Thyroid gland (tissue), 4 donors: Measurements from ENCODE around the gene DNAAF2.

Source experiments
- POLR2A ChIP-seq, 2 donors: fragments of 450-650 bp; IDR thresholded peaks; one replicate each; pipeline ENCODE4 v1.6.1; 2017; ENCODE audit warnings: antibody characterized with exemption in 2 of 2, mild to moderate bottlenecking in 2 of 2, moderate library complexity in 1 of 2
- TF ChIP-seq, protein P1 (sequence below), 6 experiments: fragments of 200-600 bp in 3 of 6; fragments of 450-650 bp in 3 of 6; sonication (generic) in 3 of 6; IDR thresholded peaks; one replicate each; pipeline ENCODE4 v1.5.1; 2016 to 2019; ENCODE audit warnings: antibody characterized with exemption in 6 of 6, mild to moderate bottlenecking in 2 of 6, inconsistent platforms in 1 of 6, moderate library complexity in 1 of 6

DNA sequence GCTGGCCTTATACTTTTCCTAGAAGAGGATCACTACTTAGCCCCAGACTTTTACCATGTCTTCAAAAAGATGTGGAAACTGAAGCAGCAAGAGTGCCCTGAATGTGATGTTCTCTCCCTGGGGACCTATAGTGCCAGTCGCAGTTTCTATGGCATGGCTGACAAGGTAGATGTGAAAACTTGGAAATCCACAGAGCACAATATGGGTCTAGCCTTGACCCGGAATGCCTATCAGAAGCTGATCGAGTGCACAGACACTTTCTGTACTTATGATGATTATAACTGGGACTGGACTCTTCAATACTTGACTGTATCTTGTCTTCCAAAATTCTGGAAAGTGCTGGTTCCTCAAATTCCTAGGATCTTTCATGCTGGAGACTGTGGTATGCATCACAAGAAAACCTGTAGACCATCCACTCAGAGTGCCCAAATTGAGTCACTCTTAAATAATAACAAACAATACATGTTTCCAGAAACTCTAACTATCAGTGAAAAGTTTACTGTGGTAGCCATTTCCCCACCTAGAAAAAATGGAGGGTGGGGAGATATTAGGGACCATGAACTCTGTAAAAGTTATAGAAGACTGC lies 12.9 kb downstream of the DNAAF2 start:
- TF ChIP-seq, protein P1, sequence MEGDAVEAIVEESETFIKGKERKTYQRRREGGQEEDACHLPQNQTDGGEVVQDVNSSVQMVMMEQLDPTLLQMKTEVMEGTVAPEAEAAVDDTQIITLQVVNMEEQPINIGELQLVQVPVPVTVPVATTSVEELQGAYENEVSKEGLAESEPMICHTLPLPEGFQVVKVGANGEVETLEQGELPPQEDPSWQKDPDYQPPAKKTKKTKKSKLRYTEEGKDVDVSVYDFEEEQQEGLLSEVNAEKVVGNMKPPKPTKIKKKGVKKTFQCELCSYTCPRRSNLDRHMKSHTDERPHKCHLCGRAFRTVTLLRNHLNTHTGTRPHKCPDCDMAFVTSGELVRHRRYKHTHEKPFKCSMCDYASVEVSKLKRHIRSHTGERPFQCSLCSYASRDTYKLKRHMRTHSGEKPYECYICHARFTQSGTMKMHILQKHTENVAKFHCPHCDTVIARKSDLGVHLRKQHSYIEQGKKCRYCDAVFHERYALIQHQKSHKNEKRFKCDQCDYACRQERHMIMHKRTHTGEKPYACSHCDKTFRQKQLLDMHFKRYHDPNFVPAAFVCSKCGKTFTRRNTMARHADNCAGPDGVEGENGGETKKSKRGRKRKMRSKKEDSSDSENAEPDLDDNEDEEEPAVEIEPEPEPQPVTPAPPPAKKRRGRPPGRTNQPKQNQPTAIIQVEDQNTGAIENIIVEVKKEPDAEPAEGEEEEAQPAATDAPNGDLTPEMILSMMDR (IDR thresholded peaks at IDR 0.05), result no peak
- TF ChIP-seq POLR2A (IDR thresholded peaks at IDR 0.05), result no peak
